H1 (cell line): ENCODE data around the gene SLIT3. TPM values are rescaled to one million over a fixed set of nuclear protein-coding genes. Genes with fewer than 3 reads are reported as not detected.

Source experiments
- CTCF ChIA-PET: fragments of 300-600 bp; sonication (Branson Sonifier 250); formaldehyde crosslinking; loops from one replicate; lab custom pipeline; 2021; ENCODE audit not compliant: partially characterized antibody; lab: Charles Lee
- POLR2A ChIA-PET: fragments of 300-600 bp; sonication (Branson Sonifier 250); formaldehyde crosslinking; loops from one replicate; lab custom pipeline; 2021; ENCODE audit warnings: inconsistent platforms; ENCODE audit not compliant: partially characterized antibody; lab: Charles Lee
- DNase-seq, 2 experiments: peaks; one replicate each; pipeline versions ENCODE4 v3.0.0 to v3.0.0-alpha.2; 2010 to 2022; ENCODE audit warnings: low spot score in 2 of 2, low read depth in 1 of 2, mixed read lengths in 1 of 2
- FAIRE-seq: peaks from 2 replicates; lab custom pipeline; 2011; peaks lifted over from hg19 to GRCh38; lab: Jason Lieb, UNC
- H2AFZ ChIP-seq: 2 replicates; pipeline ENCODE4 v1.8.1; 2012; ENCODE audit warnings: low read length, inconsistent platforms
- H2AK5ac ChIP-seq: 2 replicates; pipeline ENCODE4 v1.6.1; 2013; ENCODE audit warnings: low read depth, low read length
- H2BK120ac ChIP-seq: replicated peaks from 2 replicates; pipeline ENCODE3; 2013; ENCODE audit warnings: low read depth, low read length, inconsistent platforms
- H2BK12ac ChIP-seq: 2 replicates; pipeline ENCODE4 v1.6.1; 2013; ENCODE audit warnings: low read depth, low read length
- H2BK15ac ChIP-seq: 2 replicates; pipeline ENCODE4 v1.6.1; 2013; ENCODE audit warnings: low read length
- H2BK20ac ChIP-seq: 2 replicates; pipeline ENCODE4 v1.6.1; 2013; ENCODE audit warnings: low read length
- H2BK5ac ChIP-seq: 2 replicates; pipeline ENCODE4 v1.6.1; 2013; ENCODE audit warnings: low read depth, low read length
- H3K14ac ChIP-seq: 2 replicates; pipeline ENCODE4 v1.6.1; 2013; ENCODE audit warnings: inconsistent platforms; ENCODE audit not compliant: insufficient read length
- H3K18ac ChIP-seq: 2 replicates; pipeline ENCODE4 v1.6.1; 2013; ENCODE audit warnings: low read length; ENCODE audit errors: extremely low read depth
- H3K23ac ChIP-seq: 2 replicates; pipeline ENCODE4 v1.6.1; 2013; ENCODE audit warnings: inconsistent platforms; ENCODE audit not compliant: insufficient read length
- H3K23me2 ChIP-seq: 2 replicates; pipeline ENCODE4 v1.6.1; 2013; ENCODE audit warnings: low read depth, low read length
- H3K27ac ChIP-seq: 2 replicates; pipeline ENCODE4 v1.6.1; 2011; ENCODE audit warnings: low read depth, low read length, inconsistent platforms
- H3K27me3 ChIP-seq, 4 experiments: replicated peaks in 1 of 4; 1 replicate in 1 of 4; 2 replicates in 3 of 4; pipeline versions ENCODE4 v1.6.1 to v1.8.1; 2011 to 2013; ENCODE audit warnings: low read length in 3 of 4, mild to moderate bottlenecking in 3 of 4, inconsistent platforms in 2 of 4, mixed read lengths in 2 of 4, moderate library complexity in 1 of 4; ENCODE audit not compliant: control insufficient read depth in 3 of 4, insufficient read depth in 3 of 4; ENCODE audit errors: extremely low read depth in 1 of 4
- H3K36me3 ChIP-seq, 4 experiments: 2 replicates each; pipeline versions ENCODE4 v1.6.1 to v1.8.1; 2011 to 2013; ENCODE audit warnings: mild to moderate bottlenecking in 4 of 4, low read length in 3 of 4, moderate library complexity in 2 of 4, control low read depth in 1 of 4, inconsistent platforms in 1 of 4; ENCODE audit not compliant: insufficient read depth in 4 of 4, control insufficient read depth in 2 of 4
- H3K4ac ChIP-seq: replicated peaks from 2 replicates; pipeline ENCODE3; 2013; ENCODE audit warnings: low read length, low read depth, mixed read lengths, inconsistent platforms; ENCODE audit not compliant: insufficient read length
- H3K4me1 ChIP-seq, 4 experiments: replicated peaks in 1 of 4; 1 replicate in 1 of 4; 2 replicates in 3 of 4; pipeline versions ENCODE4 v1.6.1 to v1.8.1; 2011 to 2013; ENCODE audit warnings: low read length in 3 of 4, inconsistent platforms in 2 of 4, mixed read lengths in 1 of 4; ENCODE audit not compliant: insufficient read depth in 4 of 4, control insufficient read depth in 3 of 4
- H3K4me2 ChIP-seq, 2 experiments: 2 replicates each; pipeline versions ENCODE4 v1.6.1 to v1.8.1; 2011 to 2013; ENCODE audit warnings: low read depth in 2 of 2, low read length in 2 of 2, control low read depth in 1 of 2, inconsistent platforms in 1 of 2, mild to moderate bottlenecking in 1 of 2; ENCODE audit not compliant: insufficient read depth in 1 of 2
- H3K4me3 ChIP-seq, 4 experiments: fragments of 200-600, 300-600 bp in 1 of 4; sonication (generic), shearing (Covaris generic), sonication (Bioruptor Twin) in 1 of 4; 2 replicates each; pipeline versions ENCODE4 v1.5.1 to v1.8.1; 2011 to 2016; ENCODE audit warnings: low read length in 4 of 4, low read depth in 3 of 4, control low read depth in 2 of 4, inconsistent platforms in 2 of 4, mild to moderate bottlenecking in 2 of 4, mixed read lengths in 1 of 4, moderate library complexity in 1 of 4; ENCODE audit not compliant: insufficient read depth in 2 of 4; ENCODE audit errors: extremely low read depth in 1 of 4
- H3K56ac ChIP-seq: replicated peaks from 2 replicates; pipeline ENCODE3; 2013; ENCODE audit warnings: low read depth, mild to moderate bottlenecking, mixed read lengths, low read length, inconsistent platforms; ENCODE audit not compliant: insufficient read length
- H3K79me1 ChIP-seq: 2 replicates; pipeline ENCODE4 v1.6.1; 2013; ENCODE audit warnings: low read depth, low read length, control low read depth
- H3K79me2 ChIP-seq, 2 experiments: 2 replicates each; pipeline versions ENCODE4 v1.6.1 to v1.8.1; 2012 to 2013; ENCODE audit warnings: low read length in 2 of 2, mild to moderate bottlenecking in 2 of 2, inconsistent platforms in 1 of 2; ENCODE audit not compliant: insufficient read depth in 2 of 2, control insufficient read depth in 1 of 2
- H3K9ac ChIP-seq, 4 experiments: replicated peaks in 1 of 4; 1 replicate in 1 of 4; 2 replicates in 3 of 4; pipeline versions ENCODE4 v1.6.1 to v1.8.1; 2011 to 2013; ENCODE audit warnings: low read depth in 3 of 4, low read length in 3 of 4, control low read depth in 2 of 4, mild to moderate bottlenecking in 2 of 4, moderate library complexity in 2 of 4, inconsistent platforms in 1 of 4; ENCODE audit errors: extremely low read depth in 1 of 4
- H3K9me3 ChIP-seq, 2 experiments: 2 replicates each; pipeline versions ENCODE4 v1.6.1 to v1.8.1; 2012 to 2013; ENCODE audit warnings: mild to moderate bottlenecking in 2 of 2, moderate library complexity in 2 of 2, control low read depth in 1 of 2, inconsistent platforms in 1 of 2, low read depth in 1 of 2, low read length in 1 of 2, mixed read lengths in 1 of 2; ENCODE audit not compliant: insufficient read depth in 2 of 2
- H4K20me1 ChIP-seq, 2 experiments: replicated peaks in 1 of 2; 2 replicates each; pipeline versions ENCODE3 to v1.8.1; 2011 to 2013; ENCODE audit warnings: inconsistent platforms in 2 of 2, low read length in 2 of 2, mild to moderate bottlenecking in 1 of 2; ENCODE audit not compliant: insufficient read depth in 2 of 2, control insufficient read depth in 1 of 2
- H4K5ac ChIP-seq: 2 replicates; pipeline ENCODE4 v1.6.1; 2013; ENCODE audit warnings: low read length, low read depth, mixed read lengths, inconsistent platforms; ENCODE audit not compliant: insufficient read length
- H4K8ac ChIP-seq: 2 replicates; pipeline ENCODE4 v1.8.0; 2013; ENCODE audit warnings: mild to moderate bottlenecking, moderate library complexity, low read length, inconsistent platforms; ENCODE audit not compliant: insufficient read depth; ENCODE audit errors: extremely low read depth
- H4K91ac ChIP-seq: replicated peaks from 2 replicates; pipeline ENCODE3; 2013; ENCODE audit warnings: low read length, mixed read lengths, inconsistent platforms; ENCODE audit not compliant: insufficient read length
- ASH2L ChIP-seq: fragments of 200-600, 300-600 bp; sonication (generic); IDR thresholded peaks from one replicate; pipeline ENCODE4 v1.7.1; 2017; ENCODE audit warnings: low read length
- CHD1 ChIP-seq: IDR thresholded peaks from 2 replicates; pipeline ENCODE4 v1.6.1; 2012; ENCODE audit warnings: low read depth, low read length, improper control_type of control experiment
- JUN ChIP-seq: IDR thresholded peaks from 2 replicates; pipeline ENCODE4 v1.6.1; 2011; ENCODE audit warnings: low read depth, mild to moderate bottlenecking, improper control_type of control experiment, low read length
- KDM1A ChIP-seq: fragments of 200-600, 300-600 bp; sonication (generic); IDR thresholded peaks from 2 replicates; pipeline ENCODE4 v1.7.1; 2016; ENCODE audit warnings: mild to moderate bottlenecking, low read length, borderline replicate concordance
- MAFK ChIP-seq: IDR thresholded peaks from 2 replicates; pipeline ENCODE4 v1.6.1; 2012; ENCODE audit warnings: low read depth, mild to moderate bottlenecking, improper control_type of control experiment, low read length
- POU5F1 ChIP-seq: IDR thresholded peaks from 2 replicates; pipeline ENCODE4 v1.6.1; 2011; ENCODE audit warnings: low read depth, mild to moderate bottlenecking, low read length, moderate library complexity
- YY1 ChIP-seq: IDR thresholded peaks from 2 replicates; pipeline ENCODE4 v1.6.1; 2011; ENCODE audit warnings: low read depth, mild to moderate bottlenecking, low read length
- WGBS, 2 experiments: shearing (Covaris generic) in 1 of 2; methylation state at CpG; one replicate each; pipeline versions ENCODE4 v1.1.6 to v1.1.7; 2013 to 2015; ENCODE audit warnings: low lambda C conversion rate in 2 of 2, mixed read lengths in 2 of 2, inconsistent platforms in 1 of 2, low coverage in 1 of 2, missing lambda C conversion rate in 1 of 2; ENCODE audit not compliant: insufficient replicate concordance in 2 of 2, insufficient coverage in 1 of 2, insufficient read length in 1 of 2; ENCODE audit errors: extremely low coverage in 1 of 2, missing lambda C conversion rate in 1 of 2; 5-methylcytosine and 5-hydroxymethylcytosine counted together
- polyA plus RNA-seq, 7 experiments: library from polyadenylated mRNA; depleted of rRNA in 3 of 7; stranded (reverse) in 5 of 7; unstranded in 2 of 7; fragments of >200 nt in 5 of 7; fragments of 200-250 nt in 2 of 7; gene quantifications; 1 replicate in 5 of 7; 2 replicates in 1 of 7; 4 replicates in 1 of 7; pipeline versions ENCODE4 v1.2.1 to v1.2.3, GENCODE V29; 2011 to 2013; ENCODE audit warnings: missing spikeins in 2 of 7, mixed read lengths in 2 of 7
- total RNA-seq: library from RNA; stranded (reverse); fragmentation: NEBNext Ultra II Directional; extraction: Animal tissue kit (Norgen Biotek cat#: 25700); gene quantifications from 2 replicates; pipeline ENCODE4 v1.2.1, GENCODE V29; 2021
- TF ChIP-seq, protein P1 (sequence below): IDR thresholded peaks from 2 replicates; pipeline ENCODE4 v1.6.1; 2011; ENCODE audit warnings: low read length, improper control_type of control experiment

Gene SLIT3
- total and polyA plus RNA-seq, 2 of the 8 experiments (the other 6 are each of a cell fraction or from before 2014, with no cell fraction given) = 1.1 to 1.2 TPM

DNA sequence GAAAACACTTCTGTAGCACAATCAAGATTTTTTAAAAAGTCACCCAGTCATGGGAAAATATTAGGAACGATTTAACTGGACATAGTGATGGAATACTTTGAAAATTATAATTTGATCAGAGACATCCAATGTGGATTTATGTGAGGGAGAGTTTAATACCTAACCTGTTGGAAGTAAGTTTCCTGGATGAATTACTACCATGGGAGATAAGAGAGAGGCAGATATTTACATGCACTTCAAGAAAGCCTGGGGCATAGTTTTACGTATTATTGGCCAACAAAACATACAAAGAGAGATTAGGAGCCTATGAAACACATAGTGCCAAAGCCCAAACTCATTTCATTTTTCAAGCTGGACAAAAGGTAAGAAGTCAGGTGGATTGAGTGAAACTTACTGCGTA is 336.8 kb downstream of the SLIT3 start:
- no peak overlapping the region for H3K4me3 ChIP-seq
- no peak overlapping the region for H3K18ac ChIP-seq
- no peak overlapping the region for H3K4me2 ChIP-seq
- H3K27ac ChIP-seq = no peak overlapping the region
- no peak overlapping the region for H2BK12ac ChIP-seq
- H3K23me2 ChIP-seq = no peaks in the 10 kb centered on the region; the same call in 1 of the 2 replicates
- FAIRE-seq = no peak
- H4K5ac ChIP-seq = no peak overlapping the region
- no peaks in the 10 kb centered on the region for H3K36me3 ChIP-seq
- no peak overlapping the region for H3K4ac ChIP-seq
- no peak overlapping the region for H2BK120ac ChIP-seq
- no peak overlapping the region for H2AFZ ChIP-seq
- TF ChIP-seq, protein P1, sequence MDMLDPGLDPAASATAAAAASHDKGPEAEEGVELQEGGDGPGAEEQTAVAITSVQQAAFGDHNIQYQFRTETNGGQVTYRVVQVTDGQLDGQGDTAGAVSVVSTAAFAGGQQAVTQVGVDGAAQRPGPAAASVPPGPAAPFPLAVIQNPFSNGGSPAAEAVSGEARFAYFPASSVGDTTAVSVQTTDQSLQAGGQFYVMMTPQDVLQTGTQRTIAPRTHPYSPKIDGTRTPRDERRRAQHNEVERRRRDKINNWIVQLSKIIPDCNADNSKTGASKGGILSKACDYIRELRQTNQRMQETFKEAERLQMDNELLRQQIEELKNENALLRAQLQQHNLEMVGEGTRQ = no peak
- no peak for TF ChIP-seq KDM1A
- no peak for TF ChIP-seq ASH2L
- no peak for TF ChIP-seq POU5F1
- TF ChIP-seq CHD1 = no peak
- no peak for TF ChIP-seq MAFK
- no peak for TF ChIP-seq YY1
- TF ChIP-seq JUN = no peak
- TF ChIP-seq, all 59 proteins: peak for 0
- 83% methylated on average over 3 of the region's 3 CpGs; no CpG with 5 or more reads in 1 of the 2 experiments for WGBS, 2 experiments
- Histone ChIP-seq H2AK5ac (no peak overlapping the region), H3K56ac (no peak overlapping the region), H3K79me1 (no peaks in the 10 kb centered on the region), H3K79me2 (no peaks in the 10 kb centered on the region), H3K14ac (no peak overlapping the region), H3K23ac (no peak overlapping the region), H2BK15ac (no peak overlapping the region), H4K8ac (no peak overlapping the region), H4K20me1 (no peaks in the 10 kb centered on the region), H3K9me3 (no peaks in the 10 kb centered on the region), H2BK5ac (no peak overlapping the region), H3K9ac (no peak overlapping the region), H2BK20ac (no peak overlapping the region), H3K27me3 (no peaks in the 10 kb centered on the region; a peak in 1 of 7 replicates), H3K4me1 (peaks cover 0 to 3% (median 1%) of the 10 kb centered on the region in 4 experiments; a peak in 1 of 7 replicates), H4K91ac (no peak overlapping the region)
- ChIA-PET POLR2A (no interaction called here), CTCF (no interaction called here)
- DNase-seq = no peak
